Astrocyte (in vitro differentiated cells and primary cell): ENCODE data around the gene SPATA45.

Source experiments
- CTCF ChIP-seq: IDR thresholded peaks from 2 replicates; pipeline ENCODE4 v1.5.1; 2011; ENCODE audit warnings: low read depth, mild to moderate bottlenecking, inconsistent platforms, low read length, moderate library complexity; ENCODE audit not compliant: insufficient read depth
- EZH2 ChIP-seq: IDR thresholded peaks from 2 replicates; pipeline ENCODE4 v1.6.1; 2012; ENCODE audit warnings: mild to moderate bottlenecking, low read length, inconsistent platforms; ENCODE audit not compliant: insufficient read depth

GRCh38 chr1:212820969-212821368 is 26.5 kb downstream of the SPATA45 start:
- no peak for TF ChIP-seq CTCF
- TF ChIP-seq EZH2: no peak
